Smooth muscle cell (in vitro differentiated cells): ENCODE measurements around the gene IFRD2. TPM values are rescaled to one million over a fixed set of nuclear protein-coding genes. Genes with fewer than 3 reads are reported as not detected.

Experiments
- DNase-seq: peaks from one replicate; lab custom pipeline; 2025; ENCODE audit not compliant: unreplicated experiment; lab: John Stamatoyannopoulos, UW
- H2AFZ ChIP-seq: fragments of 200-600 bp; sonication (generic); 2 replicates; pipeline ENCODE4 v1.6.0; 2016; ENCODE audit warnings: antibody characterized with exemption, low read depth, mild to moderate bottlenecking
- H3F3A ChIP-seq: fragments of 200-600 bp; sonication (generic); 2 replicates; pipeline ENCODE4 v1.6.0; 2017; ENCODE audit warnings: antibody characterized with exemption, low read depth
- H3K27ac ChIP-seq: fragments of 200-600 bp; sonication (generic); 2 replicates; pipeline ENCODE4 v1.5.1; 2016; ENCODE audit warnings: low read depth, mild to moderate bottlenecking
- H3K27me3 ChIP-seq: fragments of 200-600 bp; sonication (generic); 2 replicates; pipeline ENCODE4 v1.6.1; 2016; ENCODE audit warnings: low read depth, mild to moderate bottlenecking
- H3K36me3 ChIP-seq: fragments of 200-600 bp; sonication (generic); 2 replicates; pipeline ENCODE4 v1.5.1; 2016; ENCODE audit warnings: low read depth
- H3K4me1 ChIP-seq: fragments of 200-600 bp; sonication (generic); 2 replicates; pipeline ENCODE4 v1.5.1; 2016; ENCODE audit warnings: low read depth
- H3K4me2 ChIP-seq: fragments of 200-600 bp; sonication (generic); 2 replicates; pipeline ENCODE4 v1.6.0; 2016; ENCODE audit warnings: mild to moderate bottlenecking
- H3K4me3 ChIP-seq: fragments of 200-600 bp; sonication (generic); 2 replicates; pipeline ENCODE4 v1.5.1; 2016; ENCODE audit warnings: mild to moderate bottlenecking
- H3K79me2 ChIP-seq: fragments of 200-600 bp; sonication (generic); 2 replicates; pipeline ENCODE4 v1.6.0; 2016; ENCODE audit warnings: low read depth, mild to moderate bottlenecking
- H3K9ac ChIP-seq: fragments of 200-600 bp; sonication (generic); 2 replicates; pipeline ENCODE4 v1.6.0; 2016; ENCODE audit warnings: low read depth
- H3K9me3 ChIP-seq: fragments of 200-600 bp; sonication (generic); replicated peaks from 2 replicates; pipeline ENCODE4 v1.5.1; 2016; ENCODE audit warnings: low read depth
- H4K20me1 ChIP-seq: fragments of 200-600 bp; sonication (generic); 2 replicates; pipeline ENCODE4 v1.6.0; 2016; ENCODE audit warnings: low read depth
- WGBS: methylation state at CpG from one replicate; pipeline ENCODE4 v1.1.7; 2016; ENCODE audit warnings: low lambda C conversion rate; 5-methylcytosine and 5-hydroxymethylcytosine counted together
- polyA plus RNA-seq: library from polyadenylated mRNA; unstranded; fragments of >200 nt; fragmentation: Nextera tagmentation; extraction: Ambion mirVana; gene quantifications from 2 replicates; pipeline ENCODE4 v1.2.1, GENCODE V29; 2016
- total RNA-seq: library from RNA; depleted of rRNA; stranded (reverse); fragments of >200 nt; gene quantifications from 2 replicates; pipeline ENCODE4 v1.2.3, GENCODE V29; 2014
- TF ChIP-seq, protein P1 (sequence below): fragments of 200-600 bp; sonication (generic); IDR thresholded peaks from 2 replicates; pipeline ENCODE4 v1.5.1; 2017; ENCODE audit warnings: borderline replicate concordance, mild to moderate bottlenecking, antibody characterized with exemption; ENCODE audit not compliant: insufficient read depth, poor library complexity, severe bottlenecking

Gene IFRD2
- total and polyA plus RNA-seq, 2 experiments from 2014 or later = 20.8 to 59.3 TPM

DNA sequence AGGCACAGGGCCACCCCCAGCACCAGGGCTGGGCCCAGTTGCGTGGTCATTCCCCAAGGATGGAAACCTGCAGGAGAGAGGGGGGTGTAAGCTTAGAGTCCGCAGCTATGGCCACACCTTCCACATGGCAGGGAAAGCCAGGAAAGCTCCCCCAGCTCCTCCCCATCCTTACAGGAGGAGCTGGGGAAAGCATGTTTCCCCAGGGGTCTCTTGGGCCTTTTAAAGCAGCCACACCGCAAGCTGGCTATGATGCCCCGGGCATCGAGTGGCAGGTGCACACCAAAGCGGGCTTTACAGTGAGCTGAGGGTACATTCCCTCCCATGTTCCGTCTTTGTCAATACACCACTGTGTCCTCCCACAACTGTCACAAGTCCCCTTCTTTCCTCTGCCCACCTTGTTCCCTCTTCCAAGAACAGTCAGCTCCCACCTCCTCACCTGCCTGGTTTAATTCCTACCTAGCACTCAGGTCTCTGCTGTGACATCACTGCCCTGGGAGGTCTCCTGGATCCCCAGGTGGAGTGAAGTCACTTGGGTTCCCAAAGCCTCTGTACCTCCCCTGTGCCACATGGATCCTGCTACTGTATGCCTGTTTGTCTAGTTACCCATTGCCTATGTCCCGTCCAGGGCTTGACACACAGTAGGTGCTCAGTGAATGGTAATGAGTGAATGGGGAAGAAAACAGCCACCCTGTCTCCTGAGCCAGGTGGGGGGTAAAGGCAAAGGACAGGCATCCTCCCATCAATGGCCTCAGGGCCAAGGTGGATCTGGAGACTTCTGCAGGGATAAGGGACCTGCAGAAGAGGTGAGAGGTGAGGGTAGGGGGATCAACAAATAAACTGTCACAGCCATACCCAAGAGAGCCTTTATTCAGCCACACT lies 3.6 kb upstream of the IFRD2 start:
- Histone ChIP-seq H3K4me3 (no peak overlapping the region), H3F3A (peaks cover 4% of the 10 kb centered on the region), H3K4me1 (peaks cover 22% of the 10 kb centered on the region), H3K36me3 (no peaks in the 10 kb centered on the region), H2AFZ (no peak overlapping the region), H3K27ac (no peak overlapping the region), H3K4me2 (no peak overlapping the region), H3K27me3 (no peaks in the 10 kb centered on the region), H4K20me1 (no peaks in the 10 kb centered on the region), H3K9ac (no peak overlapping the region), H3K79me2 (peaks cover 11% of the 10 kb centered on the region), H3K9me3 (no peaks in the 10 kb centered on the region)
- TF ChIP-seq, protein P1, sequence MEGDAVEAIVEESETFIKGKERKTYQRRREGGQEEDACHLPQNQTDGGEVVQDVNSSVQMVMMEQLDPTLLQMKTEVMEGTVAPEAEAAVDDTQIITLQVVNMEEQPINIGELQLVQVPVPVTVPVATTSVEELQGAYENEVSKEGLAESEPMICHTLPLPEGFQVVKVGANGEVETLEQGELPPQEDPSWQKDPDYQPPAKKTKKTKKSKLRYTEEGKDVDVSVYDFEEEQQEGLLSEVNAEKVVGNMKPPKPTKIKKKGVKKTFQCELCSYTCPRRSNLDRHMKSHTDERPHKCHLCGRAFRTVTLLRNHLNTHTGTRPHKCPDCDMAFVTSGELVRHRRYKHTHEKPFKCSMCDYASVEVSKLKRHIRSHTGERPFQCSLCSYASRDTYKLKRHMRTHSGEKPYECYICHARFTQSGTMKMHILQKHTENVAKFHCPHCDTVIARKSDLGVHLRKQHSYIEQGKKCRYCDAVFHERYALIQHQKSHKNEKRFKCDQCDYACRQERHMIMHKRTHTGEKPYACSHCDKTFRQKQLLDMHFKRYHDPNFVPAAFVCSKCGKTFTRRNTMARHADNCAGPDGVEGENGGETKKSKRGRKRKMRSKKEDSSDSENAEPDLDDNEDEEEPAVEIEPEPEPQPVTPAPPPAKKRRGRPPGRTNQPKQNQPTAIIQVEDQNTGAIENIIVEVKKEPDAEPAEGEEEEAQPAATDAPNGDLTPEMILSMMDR = no peak
- 96% methylated on average over 8 of the region's 8 CpGs for WGBS
- no peak for DNase-seq

DNA sequence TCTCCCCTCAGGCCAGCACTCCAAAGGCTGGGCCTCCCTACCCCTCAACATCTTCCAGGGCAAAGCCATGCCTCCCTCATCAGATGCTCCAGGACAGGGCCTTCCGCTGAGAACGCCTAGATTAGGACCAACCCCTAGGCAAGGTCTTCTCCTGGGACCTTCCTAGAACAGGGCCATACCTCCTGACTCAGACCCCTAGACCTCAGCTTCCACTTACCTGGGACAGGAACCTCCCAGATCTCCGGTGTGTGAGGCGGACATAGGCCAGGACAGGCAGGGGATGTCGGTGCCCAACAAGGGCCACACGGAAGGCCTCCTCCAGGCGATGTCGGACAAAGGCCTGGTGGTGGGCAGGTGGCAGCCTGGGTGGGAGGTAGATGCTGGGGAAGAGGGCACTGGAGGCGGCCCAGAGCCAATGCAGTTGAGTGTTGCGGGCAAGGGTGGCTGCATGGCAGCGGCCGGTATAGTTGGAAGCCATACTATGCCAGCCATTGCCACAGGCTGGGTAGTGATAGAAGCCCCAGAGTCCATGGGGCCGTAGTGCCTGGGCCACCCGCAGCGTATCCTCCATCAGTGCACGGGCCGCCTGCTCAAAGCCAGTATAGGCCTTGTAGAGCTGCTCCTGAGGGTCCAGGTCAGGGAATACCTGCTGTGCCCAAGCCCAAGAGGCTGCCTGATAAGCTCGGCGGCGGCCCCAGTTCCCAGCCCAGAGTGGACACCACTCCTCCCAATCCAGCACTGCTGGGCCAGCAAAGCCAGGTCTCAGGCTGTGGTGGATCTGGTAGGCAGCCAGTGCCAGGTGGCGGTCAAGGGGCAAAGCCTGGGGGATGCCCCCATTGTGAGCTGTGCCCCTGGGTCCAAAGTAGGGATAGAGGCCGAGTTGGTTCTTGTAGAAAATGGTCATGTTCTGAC lies 2.5 kb upstream of the IFRD2 start:
- Histone ChIP-seq H3K4me1 (peaks cover 17% of the 10 kb centered on the region), H4K20me1 (no peaks in the 10 kb centered on the region), H3K36me3 (no peaks in the 10 kb centered on the region), H3K4me3 (no peak overlapping the region), H3K9ac (no peak overlapping the region), H3K9me3 (no peaks in the 10 kb centered on the region), H3K79me2 (peaks cover 11% of the 10 kb centered on the region), H3F3A (no peaks in the 10 kb centered on the region), H3K27ac (no peak overlapping the region), H2AFZ (no peak overlapping the region), H3K4me2 (no peak overlapping the region), H3K27me3 (no peaks in the 10 kb centered on the region)
- no peak for DNase-seq
- TF ChIP-seq, protein P1 = no peak
- WGBS = 97% methylated on average over 22 of the region's 22 CpGs

DNA sequence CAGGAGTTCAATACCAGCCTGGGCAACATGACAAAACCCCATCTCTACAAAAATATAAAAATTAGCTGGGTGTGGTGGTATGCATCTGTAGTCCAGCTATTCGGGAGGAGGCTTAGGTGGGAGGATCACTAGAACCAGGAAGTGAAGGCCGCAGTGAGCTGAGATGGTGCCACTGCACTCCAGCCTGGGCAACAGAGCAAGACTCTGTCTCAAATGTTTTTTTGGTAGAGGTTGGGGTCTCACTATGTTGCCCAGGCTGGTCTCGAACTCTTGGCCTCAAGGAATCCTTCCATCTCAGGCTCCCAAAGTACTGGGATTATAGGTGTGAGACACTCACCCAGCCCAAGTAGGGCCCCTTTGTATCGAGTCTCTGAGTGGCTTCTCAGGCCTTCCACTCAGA lies 1.9 kb upstream of the IFRD2 start:
- H3K4me3 ChIP-seq = no peak overlapping the region
- no peaks in the 10 kb centered on the region for H3K36me3 ChIP-seq
- no peak for DNase-seq
- no peak overlapping the region for H3K4me2 ChIP-seq
- no peaks in the 10 kb centered on the region for H4K20me1 ChIP-seq
- WGBS = 93% methylated on average over 4 of the region's 4 CpGs
- no peaks in the 10 kb centered on the region for H3K27me3 ChIP-seq
- no peaks in the 10 kb centered on the region for H3K9me3 ChIP-seq
- peaks cover 11% of the 10 kb centered on the region for H3K79me2 ChIP-seq
- peaks cover 15% of the 10 kb centered on the region for H3K4me1 ChIP-seq
- no peak overlapping the region for H3K27ac ChIP-seq
- no peak overlapping the region for H2AFZ ChIP-seq
- TF ChIP-seq, protein P1 = no peak
- no peaks in the 10 kb centered on the region for H3F3A ChIP-seq
- H3K9ac ChIP-seq = no peak overlapping the region
